Nephron progenitor cell (in vitro differentiated cells): ENCODE data around the gene EPB41.
A peak's percentile ranks its signal among the peaks of the same experiment; 100 is the strongest.
"Not testable (repeated sequence)": the region's sequence is repeated elsewhere in the genome, so short reads cannot be mapped to it uniquely, and the experiment has no call there.

Source experiments
- DNase-seq: peaks from one replicate; pipeline ENCODE4 v3.0.0; 2021
- H3K27ac Mint-ChIP-seq: 2 replicates; pipeline ENCODE4 v1.8.0; 2021; ENCODE audit warnings: mild to moderate bottlenecking, moderate library complexity, mixed read lengths
- H3K27me3 Mint-ChIP-seq: 2 replicates; pipeline ENCODE4 v1.8.0; 2021; ENCODE audit warnings: mild to moderate bottlenecking, low read depth, mixed read lengths; ENCODE audit not compliant: poor library complexity
- H3K36me3 Mint-ChIP-seq: 2 replicates; pipeline ENCODE4 v1.8.0; 2021; ENCODE audit warnings: low read depth, mixed read lengths
- H3K4me1 Mint-ChIP-seq: 2 replicates; pipeline ENCODE4 v1.8.0; 2021; ENCODE audit warnings: mixed read lengths
- H3K4me3 Mint-ChIP-seq: 2 replicates; pipeline ENCODE4 v1.8.0; 2021; ENCODE audit warnings: mild to moderate bottlenecking, moderate library complexity, mixed read lengths
- H3K9me3 Mint-ChIP-seq: 2 replicates; pipeline ENCODE4 v1.8.0; 2021; ENCODE audit warnings: mild to moderate bottlenecking, moderate library complexity, mixed read lengths
- TF ChIP-seq, protein P1 (sequence below): fragments of 200-600 bp; sonication (generic); IDR thresholded peaks from 2 replicates; pipeline ENCODE4 v1.5.0; 2021; ENCODE audit warnings: antibody characterized with exemption

The EPB41 gene

DNA sequence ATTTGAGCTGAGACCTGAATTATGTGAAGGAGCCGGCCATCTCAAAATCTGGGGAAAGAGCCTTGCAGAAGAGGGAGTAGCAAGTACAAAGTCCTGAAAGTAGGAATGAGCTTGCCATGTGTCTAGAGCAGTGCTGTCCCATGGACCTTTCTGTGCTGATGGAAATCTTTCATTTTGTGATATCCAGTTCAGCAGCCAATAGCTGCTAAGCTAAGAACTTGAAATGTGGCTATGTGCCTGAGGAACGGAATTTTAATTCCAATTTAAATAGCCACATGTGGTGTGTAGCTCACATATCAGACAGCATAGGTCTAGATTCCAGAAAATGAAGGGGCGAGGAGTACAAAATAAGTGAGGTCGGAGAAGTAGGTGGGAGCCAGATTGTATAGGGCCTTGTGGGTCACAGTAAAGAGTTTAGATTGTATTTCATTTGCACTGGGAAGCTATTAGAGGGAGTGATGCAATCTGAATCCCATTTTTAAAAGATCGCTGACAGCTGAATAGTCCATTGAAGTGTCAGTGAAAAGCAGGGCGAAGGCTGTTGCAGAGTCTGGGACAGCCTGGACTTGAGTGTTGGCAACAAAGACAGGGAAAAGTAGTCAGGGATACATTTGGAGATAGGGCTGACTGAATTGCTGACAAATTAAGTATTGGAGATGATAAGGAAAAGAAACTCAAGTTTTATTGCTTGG is 129.1 kb downstream of the EPB41 start:
- no peak for DNase-seq
- peaks cover 8% of the 10 kb centered on the region for H3K9me3 Mint-ChIP-seq
- H3K4me1 Mint-ChIP-seq = no peaks in the 10 kb centered on the region
- H3K27ac Mint-ChIP-seq = peak overlapping the region; percentile 24
- H3K4me3 Mint-ChIP-seq = no peak overlapping the region
- TF ChIP-seq, protein P1, sequence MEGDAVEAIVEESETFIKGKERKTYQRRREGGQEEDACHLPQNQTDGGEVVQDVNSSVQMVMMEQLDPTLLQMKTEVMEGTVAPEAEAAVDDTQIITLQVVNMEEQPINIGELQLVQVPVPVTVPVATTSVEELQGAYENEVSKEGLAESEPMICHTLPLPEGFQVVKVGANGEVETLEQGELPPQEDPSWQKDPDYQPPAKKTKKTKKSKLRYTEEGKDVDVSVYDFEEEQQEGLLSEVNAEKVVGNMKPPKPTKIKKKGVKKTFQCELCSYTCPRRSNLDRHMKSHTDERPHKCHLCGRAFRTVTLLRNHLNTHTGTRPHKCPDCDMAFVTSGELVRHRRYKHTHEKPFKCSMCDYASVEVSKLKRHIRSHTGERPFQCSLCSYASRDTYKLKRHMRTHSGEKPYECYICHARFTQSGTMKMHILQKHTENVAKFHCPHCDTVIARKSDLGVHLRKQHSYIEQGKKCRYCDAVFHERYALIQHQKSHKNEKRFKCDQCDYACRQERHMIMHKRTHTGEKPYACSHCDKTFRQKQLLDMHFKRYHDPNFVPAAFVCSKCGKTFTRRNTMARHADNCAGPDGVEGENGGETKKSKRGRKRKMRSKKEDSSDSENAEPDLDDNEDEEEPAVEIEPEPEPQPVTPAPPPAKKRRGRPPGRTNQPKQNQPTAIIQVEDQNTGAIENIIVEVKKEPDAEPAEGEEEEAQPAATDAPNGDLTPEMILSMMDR = no peak
- H3K27me3 Mint-ChIP-seq = no peaks in the 10 kb centered on the region
- peaks cover 59% of the 10 kb centered on the region for H3K36me3 Mint-ChIP-seq

DNA sequence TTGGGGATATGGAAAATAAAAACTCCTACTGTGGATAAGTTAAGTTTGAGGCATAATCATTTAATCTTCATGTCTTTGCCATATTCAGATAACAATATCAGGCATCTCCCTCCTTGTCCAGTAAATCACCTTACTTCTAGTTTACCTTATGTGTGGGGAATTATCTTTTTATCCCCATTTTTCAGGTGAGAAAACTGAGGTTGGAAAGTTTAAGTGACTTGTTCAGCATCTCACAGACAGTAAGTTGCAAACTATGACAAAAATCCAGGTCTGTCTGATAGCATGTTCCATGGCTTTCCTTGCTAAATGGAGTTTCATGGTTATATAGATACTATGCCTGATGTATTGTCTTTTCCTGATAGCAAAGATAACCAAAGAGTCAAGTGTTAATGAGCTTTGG is 129.6 kb downstream of the EPB41 start:
- DNase-seq = no peak
- peaks cover 61% of the 10 kb centered on the region for H3K36me3 Mint-ChIP-seq
- H3K4me3 Mint-ChIP-seq = no peak overlapping the region
- no peak overlapping the region for H3K27ac Mint-ChIP-seq
- peaks cover 8% of the 10 kb centered on the region for H3K9me3 Mint-ChIP-seq
- H3K27me3 Mint-ChIP-seq = no peaks in the 10 kb centered on the region
- H3K4me1 Mint-ChIP-seq = no peaks in the 10 kb centered on the region
- TF ChIP-seq, protein P1 = no peak

DNA sequence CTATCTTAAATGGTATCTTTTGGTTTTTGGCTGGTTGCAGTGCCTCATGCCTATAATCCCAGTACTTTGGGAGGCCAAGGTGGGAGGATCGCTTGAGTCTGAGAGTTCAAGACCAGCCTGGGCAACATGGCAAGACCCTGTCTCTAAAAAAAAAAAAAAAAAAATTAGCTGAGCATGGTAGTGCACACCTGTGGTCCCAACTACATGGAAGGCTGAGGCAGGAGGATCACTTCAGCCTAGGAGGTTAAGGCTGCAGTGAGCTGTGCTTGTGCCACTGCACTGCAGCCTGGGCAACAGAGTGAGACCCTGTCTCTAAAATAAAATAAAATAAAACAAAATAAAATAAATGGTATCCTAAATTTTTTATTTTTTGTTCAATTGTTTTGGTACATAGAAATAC is 131.3 kb downstream of the EPB41 start:
- not testable (repeated sequence) for DNase-seq, H3K27me3 Mint-ChIP-seq, H3K27ac Mint-ChIP-seq, H3K9me3 Mint-ChIP-seq, H3K4me3 Mint-ChIP-seq, H3K4me1 Mint-ChIP-seq
- H3K36me3 Mint-ChIP-seq = peaks cover 59% of the 10 kb centered on the region

DNA sequence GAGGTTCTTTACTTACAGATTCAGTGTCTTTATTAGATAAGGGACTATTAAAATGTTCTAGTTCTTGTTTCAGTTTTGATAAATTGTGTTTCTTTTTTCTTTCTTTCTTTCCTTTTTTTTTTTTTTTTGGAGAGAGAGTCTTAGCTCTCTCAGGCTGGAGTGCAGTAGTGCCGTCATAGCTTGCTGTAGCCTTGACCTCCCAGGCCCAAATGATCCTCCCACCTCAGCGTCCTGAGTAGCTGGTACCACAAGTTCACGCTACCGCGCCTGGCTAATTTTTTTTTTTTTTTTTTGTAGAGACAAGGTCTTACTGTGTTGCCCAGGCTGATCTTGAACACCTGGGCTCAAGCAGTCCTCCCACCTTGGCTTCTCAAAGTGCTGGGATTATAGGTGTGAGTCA is 132.8 kb downstream of the EPB41 start:
- peaks cover 53% of the 10 kb centered on the region for H3K36me3 Mint-ChIP-seq
- TF ChIP-seq, protein P1 = no peak
- no peaks in the 10 kb centered on the region for H3K4me1 Mint-ChIP-seq
- H3K27me3 Mint-ChIP-seq = no peaks in the 10 kb centered on the region
- H3K4me3 Mint-ChIP-seq = no peak overlapping the region
- peaks cover 8% of the 10 kb centered on the region for H3K9me3 Mint-ChIP-seq
- no peak overlapping the region for H3K27ac Mint-ChIP-seq
- DNase-seq = no peak

DNA sequence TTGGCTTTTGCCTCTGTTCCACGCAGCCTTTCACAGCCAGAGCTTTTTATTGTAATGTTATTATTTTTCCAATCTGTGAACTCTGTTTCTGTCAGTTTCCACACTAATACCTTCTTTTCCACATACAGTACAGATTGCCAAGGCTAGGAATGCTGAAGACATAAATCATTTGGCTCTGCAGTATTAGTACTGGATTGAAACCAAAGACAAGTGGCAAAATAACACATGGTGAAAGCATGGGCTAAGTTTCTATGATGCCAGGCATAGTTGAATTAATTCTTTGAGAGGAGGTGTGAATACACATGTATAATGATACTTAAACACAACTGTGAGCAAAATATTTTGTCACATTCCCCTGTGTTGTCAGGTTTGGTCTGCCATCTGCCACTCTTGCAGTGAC is 135.8 kb downstream of the EPB41 start:
- Mint-ChIP-seq H3K4me3 (no peak overlapping the region), H3K27ac (no peak overlapping the region)
- TF ChIP-seq, protein P1 = no peak

DNA sequence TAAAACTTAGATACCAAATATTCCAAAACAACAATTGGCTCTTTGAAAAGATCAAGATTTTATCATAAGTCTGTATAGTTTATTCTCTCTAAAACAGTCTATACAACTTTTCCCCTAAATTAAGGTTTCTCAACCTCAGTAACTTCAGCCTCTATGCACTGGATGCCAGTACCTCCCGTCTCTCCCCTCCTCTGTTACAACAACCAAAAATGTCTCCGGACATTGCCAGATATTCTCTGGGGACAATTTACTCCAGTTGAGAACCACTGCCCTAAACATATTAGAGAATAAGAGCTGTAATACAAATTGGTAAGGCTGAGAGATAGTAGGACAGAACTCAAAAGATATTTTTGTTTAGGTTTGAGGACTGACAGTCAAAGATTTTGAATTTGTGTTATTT is 137.7 kb downstream of the EPB41 start:
- peaks cover 33% of the 10 kb centered on the region for H3K36me3 Mint-ChIP-seq
- no peaks in the 10 kb centered on the region for H3K9me3 Mint-ChIP-seq
- no peak overlapping the region for H3K27ac Mint-ChIP-seq
- no peaks in the 10 kb centered on the region for H3K27me3 Mint-ChIP-seq
- no peak for DNase-seq
- H3K4me1 Mint-ChIP-seq = peaks cover 6% of the 10 kb centered on the region
- TF ChIP-seq, protein P1 = no peak
- H3K4me3 Mint-ChIP-seq = no peak overlapping the region

More for the DNA sequence above, 135.8 kb downstream of the EPB41 start:
- H3K9me3 Mint-ChIP-seq = peaks cover 8% of the 10 kb centered on the region
- DNase-seq = no peak
- peaks cover 39% of the 10 kb centered on the region for H3K36me3 Mint-ChIP-seq
- H3K27me3 Mint-ChIP-seq = no peaks in the 10 kb centered on the region
- peaks cover 6% of the 10 kb centered on the region for H3K4me1 Mint-ChIP-seq
